Measurements from ENCODE around the gene FAAP100. TPM values are rescaled to one million over a fixed set of nuclear protein-coding genes. Genes with fewer than 3 reads are reported as not detected.

Gene FAAP100
- total RNA-seq, 1 experiment from 2014 or later: 54.7 TPM

DNA sequence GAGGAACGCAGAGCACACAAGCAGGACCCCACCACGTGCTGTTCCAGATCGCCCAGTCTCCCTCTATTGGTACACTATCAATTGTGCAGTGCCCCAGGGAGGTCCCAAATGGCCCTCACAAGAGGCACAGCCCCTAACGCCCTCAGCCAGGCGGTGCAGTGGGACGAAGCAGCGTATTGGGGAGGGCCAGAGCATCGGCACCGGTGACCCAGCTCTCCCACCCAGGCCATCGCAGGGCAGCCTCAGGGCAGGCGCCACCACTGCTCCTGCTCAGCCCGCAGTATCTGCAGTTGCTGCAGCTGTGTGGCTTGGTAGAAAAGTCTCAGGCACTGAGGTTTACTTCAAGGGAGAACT lies 5.9 kb upstream of the FAAP100 start (continued):
- TF ChIP-seq, protein P1, sequence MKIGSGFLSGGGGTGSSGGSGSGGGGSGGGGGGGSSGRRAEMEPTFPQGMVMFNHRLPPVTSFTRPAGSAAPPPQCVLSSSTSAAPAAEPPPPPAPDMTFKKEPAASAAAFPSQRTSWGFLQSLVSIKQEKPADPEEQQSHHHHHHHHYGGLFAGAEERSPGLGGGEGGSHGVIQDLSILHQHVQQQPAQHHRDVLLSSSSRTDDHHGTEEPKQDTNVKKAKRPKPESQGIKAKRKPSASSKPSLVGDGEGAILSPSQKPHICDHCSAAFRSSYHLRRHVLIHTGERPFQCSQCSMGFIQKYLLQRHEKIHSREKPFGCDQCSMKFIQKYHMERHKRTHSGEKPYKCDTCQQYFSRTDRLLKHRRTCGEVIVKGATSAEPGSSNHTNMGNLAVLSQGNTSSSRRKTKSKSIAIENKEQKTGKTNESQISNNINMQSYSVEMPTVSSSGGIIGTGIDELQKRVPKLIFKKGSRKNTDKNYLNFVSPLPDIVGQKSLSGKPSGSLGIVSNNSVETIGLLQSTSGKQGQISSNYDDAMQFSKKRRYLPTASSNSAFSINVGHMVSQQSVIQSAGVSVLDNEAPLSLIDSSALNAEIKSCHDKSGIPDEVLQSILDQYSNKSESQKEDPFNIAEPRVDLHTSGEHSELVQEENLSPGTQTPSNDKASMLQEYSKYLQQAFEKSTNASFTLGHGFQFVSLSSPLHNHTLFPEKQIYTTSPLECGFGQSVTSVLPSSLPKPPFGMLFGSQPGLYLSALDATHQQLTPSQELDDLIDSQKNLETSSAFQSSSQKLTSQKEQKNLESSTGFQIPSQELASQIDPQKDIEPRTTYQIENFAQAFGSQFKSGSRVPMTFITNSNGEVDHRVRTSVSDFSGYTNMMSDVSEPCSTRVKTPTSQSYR (CRISPR knock-in tag; IDR thresholded peaks at IDR 0.05): no peak
- TF ChIP-seq GABPB1 (CRISPR knock-in tag; IDR thresholded peaks at IDR 0.05) (no peak), ESRRA (CRISPR knock-in tag; IDR thresholded peaks at IDR 0.05; ENCODE audit: borderline replicate concordance) (no peak), RELA (CRISPR knock-in tag; IDR thresholded peaks at IDR 0.05; ENCODE audit: borderline replicate concordance) (no peak), ZNF263 (CRISPR knock-in tag; IDR thresholded peaks at IDR 0.05; ENCODE audit: low read depth) (no peak), EMX1 (CRISPR knock-in tag; IDR thresholded peaks at IDR 0.05) (no peak)
- TF ChIP-seq, protein P2, sequence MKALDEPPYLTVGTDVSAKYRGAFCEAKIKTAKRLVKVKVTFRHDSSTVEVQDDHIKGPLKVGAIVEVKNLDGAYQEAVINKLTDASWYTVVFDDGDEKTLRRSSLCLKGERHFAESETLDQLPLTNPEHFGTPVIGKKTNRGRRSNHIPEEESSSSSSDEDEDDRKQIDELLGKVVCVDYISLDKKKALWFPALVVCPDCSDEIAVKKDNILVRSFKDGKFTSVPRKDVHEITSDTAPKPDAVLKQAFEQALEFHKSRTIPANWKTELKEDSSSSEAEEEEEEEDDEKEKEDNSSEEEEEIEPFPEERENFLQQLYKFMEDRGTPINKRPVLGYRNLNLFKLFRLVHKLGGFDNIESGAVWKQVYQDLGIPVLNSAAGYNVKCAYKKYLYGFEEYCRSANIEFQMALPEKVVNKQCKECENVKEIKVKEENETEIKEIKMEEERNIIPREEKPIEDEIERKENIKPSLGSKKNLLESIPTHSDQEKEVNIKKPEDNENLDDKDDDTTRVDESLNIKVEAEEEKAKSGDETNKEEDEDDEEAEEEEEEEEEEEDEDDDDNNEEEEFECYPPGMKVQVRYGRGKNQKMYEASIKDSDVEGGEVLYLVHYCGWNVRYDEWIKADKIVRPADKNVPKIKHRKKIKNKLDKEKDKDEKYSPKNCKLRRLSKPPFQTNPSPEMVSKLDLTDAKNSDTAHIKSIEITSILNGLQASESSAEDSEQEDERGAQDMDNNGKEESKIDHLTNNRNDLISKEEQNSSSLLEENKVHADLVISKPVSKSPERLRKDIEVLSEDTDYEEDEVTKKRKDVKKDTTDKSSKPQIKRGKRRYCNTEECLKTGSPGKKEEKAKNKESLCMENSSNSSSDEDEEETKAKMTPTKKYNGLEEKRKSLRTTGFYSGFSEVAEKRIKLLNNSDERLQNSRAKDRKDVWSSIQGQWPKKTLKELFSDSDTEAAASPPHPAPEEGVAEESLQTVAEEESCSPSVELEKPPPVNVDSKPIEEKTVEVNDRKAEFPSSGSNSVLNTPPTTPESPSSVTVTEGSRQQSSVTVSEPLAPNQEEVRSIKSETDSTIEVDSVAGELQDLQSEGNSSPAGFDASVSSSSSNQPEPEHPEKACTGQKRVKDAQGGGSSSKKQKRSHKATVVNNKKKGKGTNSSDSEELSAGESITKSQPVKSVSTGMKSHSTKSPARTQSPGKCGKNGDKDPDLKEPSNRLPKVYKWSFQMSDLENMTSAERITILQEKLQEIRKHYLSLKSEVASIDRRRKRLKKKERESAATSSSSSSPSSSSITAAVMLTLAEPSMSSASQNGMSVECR (CRISPR knock-in tag; IDR thresholded peaks at IDR 0.05; ENCODE audit: borderline replicate concordance): no peak
- TF ChIP-seq, protein P3, sequence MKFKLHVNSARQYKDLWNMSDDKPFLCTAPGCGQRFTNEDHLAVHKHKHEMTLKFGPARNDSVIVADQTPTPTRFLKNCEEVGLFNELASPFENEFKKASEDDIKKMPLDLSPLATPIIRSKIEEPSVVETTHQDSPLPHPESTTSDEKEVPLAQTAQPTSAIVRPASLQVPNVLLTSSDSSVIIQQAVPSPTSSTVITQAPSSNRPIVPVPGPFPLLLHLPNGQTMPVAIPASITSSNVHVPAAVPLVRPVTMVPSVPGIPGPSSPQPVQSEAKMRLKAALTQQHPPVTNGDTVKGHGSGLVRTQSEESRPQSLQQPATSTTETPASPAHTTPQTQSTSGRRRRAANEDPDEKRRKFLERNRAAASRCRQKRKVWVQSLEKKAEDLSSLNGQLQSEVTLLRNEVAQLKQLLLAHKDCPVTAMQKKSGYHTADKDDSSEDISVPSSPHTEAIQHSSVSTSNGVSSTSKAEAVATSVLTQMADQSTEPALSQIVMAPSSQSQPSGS (CRISPR knock-in tag; IDR thresholded peaks at IDR 0.05; ENCODE audit: borderline replicate concordance, low read depth): no peak
- TF ChIP-seq, protein P4, sequence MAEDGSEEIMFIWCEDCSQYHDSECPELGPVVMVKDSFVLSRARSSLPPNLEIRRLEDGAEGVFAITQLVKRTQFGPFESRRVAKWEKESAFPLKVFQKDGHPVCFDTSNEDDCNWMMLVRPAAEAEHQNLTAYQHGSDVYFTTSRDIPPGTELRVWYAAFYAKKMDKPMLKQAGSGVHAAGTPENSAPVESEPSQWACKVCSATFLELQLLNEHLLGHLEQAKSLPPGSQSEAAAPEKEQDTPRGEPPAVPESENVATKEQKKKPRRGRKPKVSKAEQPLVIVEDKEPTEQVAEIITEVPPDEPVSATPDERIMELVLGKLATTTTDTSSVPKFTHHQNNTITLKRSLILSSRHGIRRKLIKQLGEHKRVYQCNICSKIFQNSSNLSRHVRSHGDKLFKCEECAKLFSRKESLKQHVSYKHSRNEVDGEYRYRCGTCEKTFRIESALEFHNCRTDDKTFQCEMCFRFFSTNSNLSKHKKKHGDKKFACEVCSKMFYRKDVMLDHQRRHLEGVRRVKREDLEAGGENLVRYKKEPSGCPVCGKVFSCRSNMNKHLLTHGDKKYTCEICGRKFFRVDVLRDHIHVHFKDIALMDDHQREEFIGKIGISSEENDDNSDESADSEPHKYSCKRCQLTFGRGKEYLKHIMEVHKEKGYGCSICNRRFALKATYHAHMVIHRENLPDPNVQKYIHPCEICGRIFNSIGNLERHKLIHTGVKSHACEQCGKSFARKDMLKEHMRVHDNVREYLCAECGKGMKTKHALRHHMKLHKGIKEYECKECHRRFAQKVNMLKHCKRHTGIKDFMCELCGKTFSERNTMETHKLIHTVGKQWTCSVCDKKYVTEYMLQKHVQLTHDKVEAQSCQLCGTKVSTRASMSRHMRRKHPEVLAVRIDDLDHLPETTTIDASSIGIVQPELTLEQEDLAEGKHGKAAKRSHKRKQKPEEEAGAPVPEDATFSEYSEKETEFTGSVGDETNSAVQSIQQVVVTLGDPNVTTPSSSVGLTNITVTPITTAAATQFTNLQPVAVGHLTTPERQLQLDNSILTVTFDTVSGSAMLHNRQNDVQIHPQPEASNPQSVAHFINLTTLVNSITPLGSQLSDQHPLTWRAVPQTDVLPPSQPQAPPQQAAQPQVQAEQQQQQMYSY (CRISPR knock-in tag; IDR thresholded peaks at IDR 0.05): no peak
- TF ChIP-seq, protein P5, sequence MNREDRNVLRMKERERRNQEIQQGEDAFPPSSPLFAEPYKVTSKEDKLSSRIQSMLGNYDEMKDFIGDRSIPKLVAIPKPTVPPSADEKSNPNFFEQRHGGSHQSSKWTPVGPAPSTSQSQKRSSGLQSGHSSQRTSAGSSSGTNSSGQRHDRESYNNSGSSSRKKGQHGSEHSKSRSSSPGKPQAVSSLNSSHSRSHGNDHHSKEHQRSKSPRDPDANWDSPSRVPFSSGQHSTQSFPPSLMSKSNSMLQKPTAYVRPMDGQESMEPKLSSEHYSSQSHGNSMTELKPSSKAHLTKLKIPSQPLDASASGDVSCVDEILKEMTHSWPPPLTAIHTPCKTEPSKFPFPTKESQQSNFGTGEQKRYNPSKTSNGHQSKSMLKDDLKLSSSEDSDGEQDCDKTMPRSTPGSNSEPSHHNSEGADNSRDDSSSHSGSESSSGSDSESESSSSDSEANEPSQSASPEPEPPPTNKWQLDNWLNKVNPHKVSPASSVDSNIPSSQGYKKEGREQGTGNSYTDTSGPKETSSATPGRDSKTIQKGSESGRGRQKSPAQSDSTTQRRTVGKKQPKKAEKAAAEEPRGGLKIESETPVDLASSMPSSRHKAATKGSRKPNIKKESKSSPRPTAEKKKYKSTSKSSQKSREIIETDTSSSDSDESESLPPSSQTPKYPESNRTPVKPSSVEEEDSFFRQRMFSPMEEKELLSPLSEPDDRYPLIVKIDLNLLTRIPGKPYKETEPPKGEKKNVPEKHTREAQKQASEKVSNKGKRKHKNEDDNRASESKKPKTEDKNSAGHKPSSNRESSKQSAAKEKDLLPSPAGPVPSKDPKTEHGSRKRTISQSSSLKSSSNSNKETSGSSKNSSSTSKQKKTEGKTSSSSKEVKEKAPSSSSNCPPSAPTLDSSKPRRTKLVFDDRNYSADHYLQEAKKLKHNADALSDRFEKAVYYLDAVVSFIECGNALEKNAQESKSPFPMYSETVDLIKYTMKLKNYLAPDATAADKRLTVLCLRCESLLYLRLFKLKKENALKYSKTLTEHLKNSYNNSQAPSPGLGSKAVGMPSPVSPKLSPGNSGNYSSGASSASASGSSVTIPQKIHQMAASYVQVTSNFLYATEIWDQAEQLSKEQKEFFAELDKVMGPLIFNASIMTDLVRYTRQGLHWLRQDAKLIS (CRISPR knock-in tag; IDR thresholded peaks at IDR 0.05; ENCODE audit: borderline replicate concordance): no peak
- TF ChIP-seq, protein P6, sequence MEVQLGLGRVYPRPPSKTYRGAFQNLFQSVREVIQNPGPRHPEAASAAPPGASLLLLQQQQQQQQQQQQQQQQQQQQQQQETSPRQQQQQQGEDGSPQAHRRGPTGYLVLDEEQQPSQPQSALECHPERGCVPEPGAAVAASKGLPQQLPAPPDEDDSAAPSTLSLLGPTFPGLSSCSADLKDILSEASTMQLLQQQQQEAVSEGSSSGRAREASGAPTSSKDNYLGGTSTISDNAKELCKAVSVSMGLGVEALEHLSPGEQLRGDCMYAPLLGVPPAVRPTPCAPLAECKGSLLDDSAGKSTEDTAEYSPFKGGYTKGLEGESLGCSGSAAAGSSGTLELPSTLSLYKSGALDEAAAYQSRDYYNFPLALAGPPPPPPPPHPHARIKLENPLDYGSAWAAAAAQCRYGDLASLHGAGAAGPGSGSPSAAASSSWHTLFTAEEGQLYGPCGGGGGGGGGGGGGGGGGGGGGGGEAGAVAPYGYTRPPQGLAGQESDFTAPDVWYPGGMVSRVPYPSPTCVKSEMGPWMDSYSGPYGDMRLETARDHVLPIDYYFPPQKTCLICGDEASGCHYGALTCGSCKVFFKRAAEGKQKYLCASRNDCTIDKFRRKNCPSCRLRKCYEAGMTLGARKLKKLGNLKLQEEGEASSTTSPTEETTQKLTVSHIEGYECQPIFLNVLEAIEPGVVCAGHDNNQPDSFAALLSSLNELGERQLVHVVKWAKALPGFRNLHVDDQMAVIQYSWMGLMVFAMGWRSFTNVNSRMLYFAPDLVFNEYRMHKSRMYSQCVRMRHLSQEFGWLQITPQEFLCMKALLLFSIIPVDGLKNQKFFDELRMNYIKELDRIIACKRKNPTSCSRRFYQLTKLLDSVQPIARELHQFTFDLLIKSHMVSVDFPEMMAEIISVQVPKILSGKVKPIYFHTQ (CRISPR knock-in tag; IDR thresholded peaks at IDR 0.05): no peak
